SK-N-SH (cell line): ENCODE results near the gene AVPR2. TPM values are rescaled to one million over a fixed set of nuclear protein-coding genes. Genes with fewer than 3 reads are reported as not detected.

Source experiments
- CTCF ChIA-PET: fragments of 300-600, 350-600 bp; formaldehyde crosslinking; extraction: SDS; loops from one replicate; lab custom pipeline; 2021; lab: Yijun Ruan, JAX
- POLR2A ChIA-PET: fragments of 350-600 bp; sonication (Branson Sonifier 250); formaldehyde crosslinking; extraction: SDS; loops from one replicate; lab custom pipeline; 2020; ENCODE audit warnings: antibody characterized with exemption, inconsistent platforms; lab: Yijun Ruan, JAX
- DNase-seq: peaks from one replicate; pipeline ENCODE4 v3.0.0; 2012
- H2AFZ ChIP-seq: fragments of 200-600 bp; sonication (generic); 2 replicates; pipeline ENCODE4 v1.8.1; 2016; ENCODE audit warnings: antibody characterized with exemption, mild to moderate bottlenecking, low read depth
- H3F3A ChIP-seq: fragments of 200-600 bp; sonication (generic); replicated peaks from 2 replicates; pipeline ENCODE3; 2016; ENCODE audit warnings: antibody characterized with exemption, mild to moderate bottlenecking; ENCODE audit not compliant: insufficient read depth
- H3K27ac ChIP-seq, 2 experiments: fragments of 200-500 bp in 1 of 2; fragments of 200-600 bp in 1 of 2; sonication (Bioruptor generic) in 1 of 2; sonication (generic), shearing (Covaris generic) in 1 of 2; 2 replicates each; pipeline versions ENCODE4 v1.5.1 to v1.6.1; 2014 to 2016; ENCODE audit warnings: low read depth in 2 of 2, inconsistent platforms in 1 of 2, low read length in 1 of 2, mild to moderate bottlenecking in 1 of 2, mixed read lengths in 1 of 2
- H3K27me3 ChIP-seq: fragments of 200-600 bp; sonication (generic), shearing (Covaris generic); 2 replicates; pipeline ENCODE4 v1.6.1; 2016; ENCODE audit warnings: mixed run types; ENCODE audit not compliant: insufficient read depth
- H3K36me3 ChIP-seq, 2 experiments: fragments of 200-500 bp in 1 of 2; fragments of 200-600 bp in 1 of 2; sonication (Bioruptor generic) in 1 of 2; sonication (generic) in 1 of 2; replicated peaks in 1 of 2; 2 replicates each; pipeline versions ENCODE3 to v1.5.1; 2014 to 2016; ENCODE audit warnings: low read length in 1 of 2, mild to moderate bottlenecking in 1 of 2; ENCODE audit not compliant: insufficient read depth in 2 of 2, control insufficient read depth in 1 of 2
- H3K4me1 ChIP-seq, 2 experiments: fragments of 200-500 bp in 1 of 2; fragments of 200-600 bp in 1 of 2; sonication (Bioruptor generic) in 1 of 2; sonication (generic), shearing (Covaris generic) in 1 of 2; 2 replicates each; pipeline versions ENCODE4 v1.5.1 to v1.6.1; 2014 to 2016; ENCODE audit warnings: low read depth in 1 of 2, low read length in 1 of 2, mixed run types in 1 of 2; ENCODE audit not compliant: insufficient read depth in 2 of 2, control insufficient read depth in 1 of 2
- H3K4me2 ChIP-seq: fragments of 200-600 bp; sonication (generic), shearing (Covaris generic); 2 replicates; pipeline ENCODE4 v1.6.1; 2017; ENCODE audit warnings: mixed run types
- H3K4me3 ChIP-seq, 2 experiments: fragments of 200-500 bp in 1 of 2; fragments of 200-600 bp in 1 of 2; sonication (Bioruptor generic) in 1 of 2; sonication (generic), shearing (Covaris generic) in 1 of 2; 2 replicates each; pipeline versions ENCODE4 v1.5.1 to v1.8.1; 2014 to 2016; ENCODE audit warnings: low read depth in 2 of 2, inconsistent platforms in 1 of 2, low read length in 1 of 2, mild to moderate bottlenecking in 1 of 2, mixed read lengths in 1 of 2, moderate library complexity in 1 of 2
- H3K79me2 ChIP-seq: fragments of 200-600 bp; sonication (generic); 2 replicates; pipeline ENCODE4 v1.8.1; 2017; ENCODE audit warnings: mild to moderate bottlenecking; ENCODE audit not compliant: insufficient read depth
- H3K9ac ChIP-seq: fragments of 200-600 bp; sonication (generic); 2 replicates; pipeline ENCODE4 v1.6.1; 2017; ENCODE audit warnings: mixed run types
- H3K9me2 ChIP-seq: fragments of 200-600 bp; sonication (generic); 2 replicates; pipeline ENCODE4 v1.6.1; 2017; ENCODE audit warnings: mixed run types
- H3K9me3 ChIP-seq: fragments of 200-600 bp; sonication (generic); 2 replicates; pipeline ENCODE4 v1.6.1; 2017; ENCODE audit warnings: mixed run types, mild to moderate bottlenecking, moderate library complexity
- H4K20me1 ChIP-seq: fragments of 200-600 bp; sonication (generic); 2 replicates; pipeline ENCODE4 v1.6.1; 2017; ENCODE audit warnings: mild to moderate bottlenecking, mixed run types; ENCODE audit not compliant: insufficient read depth
- CHD2 ChIP-seq: fragments of 150-350 bp; IDR thresholded peaks from 2 replicates; pipeline ENCODE4 v1.6.1; 2018; ENCODE audit warnings: low read length; ENCODE audit not compliant: partially characterized antibody
- ELF1 ChIP-seq: IDR thresholded peaks from 2 replicates; pipeline ENCODE4 v1.4.0; 2012
- EP300 ChIP-seq, 2 experiments: IDR thresholded peaks; 2 replicates each; pipeline versions ENCODE4 v1.4.0 to v1.6.1; 2012; ENCODE audit warnings: borderline replicate concordance in 1 of 2, low read depth in 1 of 2, low read length in 1 of 2
- EZH2phosphoT487 ChIP-seq: fragments of 200-600 bp; sonication (generic); IDR thresholded peaks from 2 replicates; pipeline ENCODE4 v1.6.1; 2017; ENCODE audit warnings: low read depth, mixed run types, mild to moderate bottlenecking, antibody characterized with exemption, moderate library complexity, borderline replicate concordance
- GATA2 ChIP-seq: sonication (generic); formaldehyde crosslinking; IDR thresholded peaks from 2 replicates; pipeline ENCODE4 v1.5.0; 2020; ENCODE audit warnings: mild to moderate bottlenecking, missing genetic modification reagents
- JUND ChIP-seq: IDR thresholded peaks from 2 replicates; pipeline ENCODE4 v1.4.0; 2012
- MAX ChIP-seq: IDR thresholded peaks from 2 replicates; pipeline ENCODE4 v1.4.0; 2012; ENCODE audit warnings: low read depth
- MEF2A ChIP-seq: IDR thresholded peaks from 2 replicates; pipeline ENCODE4 v1.4.0; 2012; ENCODE audit warnings: low read depth, borderline replicate concordance
- RFX5 ChIP-seq: IDR thresholded peaks from 2 replicates; pipeline ENCODE4 v1.6.1; 2012; ENCODE audit warnings: mild to moderate bottlenecking, improper control_type of control experiment, low read length
- RXRA ChIP-seq: IDR thresholded peaks from 2 replicates; pipeline ENCODE4 v1.4.0; 2012; ENCODE audit warnings: low read depth, mild to moderate bottlenecking, borderline replicate concordance
- SIN3A ChIP-seq: IDR thresholded peaks from 2 replicates; pipeline ENCODE4 v1.6.1; 2012; ENCODE audit warnings: low read depth, mild to moderate bottlenecking, low read length, moderate library complexity, borderline replicate concordance
- SMC3 ChIP-seq: IDR thresholded peaks from 2 replicates; pipeline ENCODE4 v1.6.1; 2012; ENCODE audit warnings: low read depth, low read length, improper control_type of control experiment
- TAF1 ChIP-seq: IDR thresholded peaks from 2 replicates; pipeline ENCODE4 v1.6.1; 2012; ENCODE audit warnings: low read depth, mild to moderate bottlenecking, low read length, moderate library complexity, borderline replicate concordance
- YY1 ChIP-seq: IDR thresholded peaks from 2 replicates; pipeline ENCODE4 v1.4.0; 2012; ENCODE audit warnings: low read depth, mild to moderate bottlenecking
- ZBTB33 ChIP-seq: IDR thresholded peaks from 2 replicates; pipeline ENCODE4 v1.4.0; 2012; ENCODE audit warnings: low read depth, borderline replicate concordance
- WGBS: methylation state at CpG from one replicate; pipeline ENCODE4 v1.1.6; 2017; ENCODE audit warnings: low lambda C conversion rate; 5-methylcytosine and 5-hydroxymethylcytosine counted together
- polyA plus RNA-seq, 3 experiments: library from polyadenylated mRNA; depleted of rRNA; stranded (reverse); fragments of >200 nt; gene quantifications; 2 replicates each; pipeline ENCODE4 v1.2.3, GENCODE V29; 2012
- TF ChIP-seq, protein P1 (sequence below): IDR thresholded peaks from 2 replicates; pipeline ENCODE4; 2012
- TF ChIP-seq, protein P2 (sequence below): fragments of 200-600 bp; sonication (generic); IDR thresholded peaks from 2 replicates; pipeline ENCODE4 v1.6.1; 2017; ENCODE audit warnings: antibody characterized with exemption, mild to moderate bottlenecking, moderate library complexity
- TF ChIP-seq, protein P3 (sequence below): IDR thresholded peaks from 2 replicates; pipeline ENCODE4 v1.6.1; 2012; ENCODE audit warnings: mild to moderate bottlenecking, low read depth, low read length, moderate library complexity

The AVPR2 gene
- polyA plus RNA-seq, 1 of the 3 experiments (the other 2 are of a cell fraction): not detected

GRCh38 chrX:153870791-153871360 is 33.6 kb upstream of the AVPR2 start (continued):
- TF ChIP-seq ELF1 (no peak), ZBTB33 (no peak)

DNA sequence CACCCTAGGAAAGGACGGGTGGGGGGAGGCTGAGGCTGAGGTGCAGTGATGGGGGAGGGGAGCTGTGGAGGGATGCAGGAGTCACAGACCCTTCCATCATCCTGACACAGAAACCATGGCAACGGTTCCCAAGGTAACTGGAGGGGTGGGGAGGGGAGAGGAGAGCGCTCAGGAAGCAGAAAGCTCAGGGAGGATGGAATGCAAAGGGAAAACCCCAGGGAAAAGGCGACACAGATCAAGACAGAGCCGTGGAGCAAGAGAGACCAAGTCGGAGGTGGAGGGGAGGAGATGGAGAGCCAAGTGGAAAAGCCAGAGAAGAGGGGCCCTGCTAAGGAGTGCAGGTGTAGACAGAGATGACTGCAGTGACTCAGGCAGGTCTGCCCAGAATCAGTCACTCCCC is 33.0 kb upstream of the AVPR2 start:
- TF ChIP-seq, protein P1, sequence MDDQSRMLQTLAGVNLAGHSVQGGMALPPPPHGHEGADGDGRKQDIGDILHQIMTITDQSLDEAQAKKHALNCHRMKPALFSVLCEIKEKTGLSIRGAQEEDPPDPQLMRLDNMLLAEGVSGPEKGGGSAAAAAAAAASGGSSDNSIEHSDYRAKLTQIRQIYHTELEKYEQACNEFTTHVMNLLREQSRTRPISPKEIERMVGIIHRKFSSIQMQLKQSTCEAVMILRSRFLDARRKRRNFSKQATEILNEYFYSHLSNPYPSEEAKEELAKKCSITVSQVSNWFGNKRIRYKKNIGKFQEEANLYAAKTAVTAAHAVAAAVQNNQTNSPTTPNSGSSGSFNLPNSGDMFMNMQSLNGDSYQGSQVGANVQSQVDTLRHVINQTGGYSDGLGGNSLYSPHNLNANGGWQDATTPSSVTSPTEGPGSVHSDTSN: no peak
- no peak for TF ChIP-seq RXRA
- no peak for TF ChIP-seq JUND
- TF ChIP-seq RFX5: no peak
- no peak for TF ChIP-seq YY1
- no peak for TF ChIP-seq MAX
- TF ChIP-seq MEF2A: no peak
- no peak for TF ChIP-seq EZH2phosphoT487
- no peak for TF ChIP-seq GATA2 (CRISPR knock-in tag)
- TF ChIP-seq, protein P2, sequence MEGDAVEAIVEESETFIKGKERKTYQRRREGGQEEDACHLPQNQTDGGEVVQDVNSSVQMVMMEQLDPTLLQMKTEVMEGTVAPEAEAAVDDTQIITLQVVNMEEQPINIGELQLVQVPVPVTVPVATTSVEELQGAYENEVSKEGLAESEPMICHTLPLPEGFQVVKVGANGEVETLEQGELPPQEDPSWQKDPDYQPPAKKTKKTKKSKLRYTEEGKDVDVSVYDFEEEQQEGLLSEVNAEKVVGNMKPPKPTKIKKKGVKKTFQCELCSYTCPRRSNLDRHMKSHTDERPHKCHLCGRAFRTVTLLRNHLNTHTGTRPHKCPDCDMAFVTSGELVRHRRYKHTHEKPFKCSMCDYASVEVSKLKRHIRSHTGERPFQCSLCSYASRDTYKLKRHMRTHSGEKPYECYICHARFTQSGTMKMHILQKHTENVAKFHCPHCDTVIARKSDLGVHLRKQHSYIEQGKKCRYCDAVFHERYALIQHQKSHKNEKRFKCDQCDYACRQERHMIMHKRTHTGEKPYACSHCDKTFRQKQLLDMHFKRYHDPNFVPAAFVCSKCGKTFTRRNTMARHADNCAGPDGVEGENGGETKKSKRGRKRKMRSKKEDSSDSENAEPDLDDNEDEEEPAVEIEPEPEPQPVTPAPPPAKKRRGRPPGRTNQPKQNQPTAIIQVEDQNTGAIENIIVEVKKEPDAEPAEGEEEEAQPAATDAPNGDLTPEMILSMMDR: no peak
- no peak for TF ChIP-seq CHD2
- no peak for TF ChIP-seq SIN3A
- no peak for TF ChIP-seq EP300 (IDR thresholded peaks at IDR 0.05; ENCODE audit: borderline replicate concordance in 1 of 2, low read depth in 1 of 2, low read length in 1 of 2)
- no peak for TF ChIP-seq ELF1
- no peak for TF ChIP-seq SMC3
- TF ChIP-seq, protein P3, sequence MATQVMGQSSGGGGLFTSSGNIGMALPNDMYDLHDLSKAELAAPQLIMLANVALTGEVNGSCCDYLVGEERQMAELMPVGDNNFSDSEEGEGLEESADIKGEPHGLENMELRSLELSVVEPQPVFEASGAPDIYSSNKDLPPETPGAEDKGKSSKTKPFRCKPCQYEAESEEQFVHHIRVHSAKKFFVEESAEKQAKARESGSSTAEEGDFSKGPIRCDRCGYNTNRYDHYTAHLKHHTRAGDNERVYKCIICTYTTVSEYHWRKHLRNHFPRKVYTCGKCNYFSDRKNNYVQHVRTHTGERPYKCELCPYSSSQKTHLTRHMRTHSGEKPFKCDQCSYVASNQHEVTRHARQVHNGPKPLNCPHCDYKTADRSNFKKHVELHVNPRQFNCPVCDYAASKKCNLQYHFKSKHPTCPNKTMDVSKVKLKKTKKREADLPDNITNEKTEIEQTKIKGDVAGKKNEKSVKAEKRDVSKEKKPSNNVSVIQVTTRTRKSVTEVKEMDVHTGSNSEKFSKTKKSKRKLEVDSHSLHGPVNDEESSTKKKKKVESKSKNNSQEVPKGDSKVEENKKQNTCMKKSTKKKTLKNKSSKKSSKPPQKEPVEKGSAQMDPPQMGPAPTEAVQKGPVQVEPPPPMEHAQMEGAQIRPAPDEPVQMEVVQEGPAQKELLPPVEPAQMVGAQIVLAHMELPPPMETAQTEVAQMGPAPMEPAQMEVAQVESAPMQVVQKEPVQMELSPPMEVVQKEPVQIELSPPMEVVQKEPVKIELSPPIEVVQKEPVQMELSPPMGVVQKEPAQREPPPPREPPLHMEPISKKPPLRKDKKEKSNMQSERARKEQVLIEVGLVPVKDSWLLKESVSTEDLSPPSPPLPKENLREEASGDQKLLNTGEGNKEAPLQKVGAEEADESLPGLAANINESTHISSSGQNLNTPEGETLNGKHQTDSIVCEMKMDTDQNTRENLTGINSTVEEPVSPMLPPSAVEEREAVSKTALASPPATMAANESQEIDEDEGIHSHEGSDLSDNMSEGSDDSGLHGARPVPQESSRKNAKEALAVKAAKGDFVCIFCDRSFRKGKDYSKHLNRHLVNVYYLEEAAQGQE: no peak
- TF ChIP-seq TAF1: no peak
- H3K9ac ChIP-seq: no peak overlapping the region
- CTCF ChIA-PET: interaction anchor here (0.8 to 1.9 kb wide), 5 partner anchors 19 to 82 kb away, joined by 3 to 6 read pairs (median 5); no protein-coding TSS in a partner anchor
- no peak overlapping the region for H3K4me2 ChIP-seq
- H3K27me3 ChIP-seq: no peaks in the 10 kb centered on the region
- POLR2A ChIA-PET: no interaction called here
- H3K9me3 ChIP-seq: no peaks in the 10 kb centered on the region
- H4K20me1 ChIP-seq: peaks cover 7% of the 10 kb centered on the region; the same call in 1 of the 2 replicates
- H3K4me3 ChIP-seq: no peak overlapping the region
- H3K27ac ChIP-seq: no peak overlapping the region
- no peaks in the 10 kb centered on the region for H3F3A ChIP-seq
- no peaks in the 10 kb centered on the region for H3K36me3 ChIP-seq
- no peak overlapping the region for H2AFZ ChIP-seq
- peak; percentile 65 for DNase-seq
- H3K79me2 ChIP-seq: no peaks in the 10 kb centered on the region
- no peaks in the 10 kb centered on the region for H3K9me2 ChIP-seq
- peaks cover 0 to 38% of the 10 kb centered on the region in 2 experiments; a peak in 1 of 4 replicates for H3K4me1 ChIP-seq
- WGBS: 38% methylated on average over 6 of the region's 6 CpGs
